GM19239 (cell line): ENCODE results near the gene SAPCD2.
A peak's percentile ranks its signal among the peaks of the same experiment; 100 is the strongest.
"Not testable (repeated sequence)": the region's sequence is repeated elsewhere in the genome, so short reads cannot be mapped to it uniquely, and the experiment has no call there.

Source experiments
- DNase-seq: peaks from one replicate; pipeline ENCODE4 v3.0.0; 2011; ENCODE audit warnings: low spot score; ENCODE audit not compliant: insufficient read length
- FAIRE-seq: peaks from 2 replicates; lab custom pipeline; 2011; peaks lifted over from hg19 to GRCh38; lab: Jason Lieb, UNC

Gene SAPCD2, protein sequence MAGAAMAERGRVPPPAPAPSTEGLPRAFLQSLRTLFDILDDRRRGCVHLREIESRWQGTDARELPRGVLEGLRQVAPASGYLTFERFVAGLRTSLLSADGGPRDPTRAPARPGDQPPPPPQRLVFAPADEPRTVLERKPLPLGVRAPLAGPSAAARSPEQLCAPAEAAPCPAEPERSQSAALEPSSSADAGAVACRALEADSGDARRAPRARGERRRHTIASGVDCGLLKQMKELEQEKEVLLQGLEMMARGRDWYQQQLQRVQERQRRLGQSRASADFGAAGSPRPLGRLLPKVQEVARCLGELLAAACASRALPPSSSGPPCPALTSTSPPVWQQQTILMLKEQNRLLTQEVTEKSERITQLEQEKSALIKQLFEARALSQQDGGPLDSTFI

GRCh38 chr9:137070201-137070905 is at the start of gene SAPCD2:
TSS of gene SAPCD2 (minus strand) at chr9:137070557. CDS start at chr9:137070460, 97 bp downstream.
- DNase-seq: peak; percentile 95
- FAIRE-seq: peak; percentile 85

- FAIRE-seq, DNase-seq: not testable (repeated sequence)
Observed at GRCh38 chr9:137118092-137118603, 47.8 kb upstream of the SAPCD2 start.

DNA sequence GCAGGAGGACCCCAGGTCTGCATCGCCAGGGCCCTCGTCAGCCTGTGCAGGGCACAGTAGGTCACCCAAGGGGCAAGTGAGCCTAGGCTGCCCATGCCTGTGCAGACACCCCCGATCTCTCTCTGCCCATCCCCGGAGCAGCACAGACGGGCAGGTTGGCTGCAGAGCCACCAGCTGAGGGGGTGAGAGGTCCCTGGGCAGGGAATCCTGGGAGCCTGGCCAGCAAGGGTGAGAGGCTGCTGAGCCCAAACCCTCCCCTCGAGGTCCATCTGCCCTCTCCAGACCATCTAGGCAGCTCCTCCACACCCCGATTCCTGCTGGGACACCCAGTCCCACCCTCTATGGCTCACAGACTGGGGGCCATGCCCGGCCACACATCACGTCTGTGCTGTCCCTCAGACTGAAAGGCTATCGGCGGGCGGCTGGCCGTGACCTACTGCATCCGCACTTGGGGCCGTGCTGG is 46.9 kb upstream of the SAPCD2 start:
- FAIRE-seq (no peak), DNase-seq (no peak)

- DNase-seq (no peak), FAIRE-seq (no peak)
Observed at GRCh38 chr9:137116728-137117127, 46.4 kb upstream of the SAPCD2 start.

DNA sequence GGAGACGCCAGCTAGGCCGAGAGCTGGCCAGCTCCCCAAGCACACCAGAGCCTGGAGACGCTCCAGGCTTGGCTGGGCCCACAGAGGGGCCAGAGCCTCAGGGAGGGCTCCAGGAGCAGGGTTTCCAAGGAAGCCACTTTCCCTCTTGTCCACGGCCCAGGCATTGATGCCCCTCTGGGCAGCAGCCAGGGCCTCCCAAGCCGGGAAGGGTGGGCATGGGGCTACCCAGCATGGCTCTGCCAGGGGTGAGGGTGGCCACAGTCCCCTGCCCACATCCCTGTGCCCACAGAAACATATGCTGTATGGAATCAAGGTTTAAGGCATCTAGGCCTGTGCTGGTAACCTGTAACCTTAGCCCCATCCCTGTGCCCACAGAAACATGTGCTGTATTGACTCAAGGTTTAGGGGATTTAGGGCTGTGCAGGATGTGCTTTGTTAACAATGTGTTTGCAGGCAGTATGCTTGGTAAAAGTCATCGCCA is 45.7 kb upstream of the SAPCD2 start:
- DNase-seq: no peak
- FAIRE-seq: no peak

DNA sequence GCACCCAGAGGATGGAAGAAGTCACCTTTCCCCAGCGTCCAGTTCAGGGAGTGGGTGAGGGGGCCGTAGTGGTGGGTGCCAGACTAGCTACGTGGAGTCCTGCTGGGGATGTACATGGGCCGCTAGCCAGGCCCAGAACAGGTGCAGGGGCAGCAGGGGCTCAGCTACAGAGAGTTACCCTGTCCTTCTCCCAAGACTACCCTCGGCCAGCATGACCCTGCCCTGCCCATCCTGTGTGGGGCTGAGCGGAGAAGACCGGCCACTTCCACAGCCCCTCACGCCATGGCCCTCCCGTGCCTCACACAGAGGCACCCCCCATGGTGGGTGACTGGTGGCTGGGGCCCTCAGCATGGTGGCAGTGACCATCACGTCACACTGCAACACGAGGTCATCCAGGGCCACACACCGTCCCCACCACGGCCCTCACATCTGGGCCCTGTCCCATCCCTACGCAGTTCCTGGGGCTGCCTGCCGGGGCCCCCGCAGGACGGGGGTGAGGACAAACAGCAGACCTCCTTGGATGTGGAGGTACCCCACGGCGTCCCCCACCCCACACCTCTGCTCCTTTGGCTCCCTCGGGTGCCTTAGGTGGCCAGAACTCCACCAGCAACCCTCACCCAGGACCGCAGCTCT is 45.2 kb upstream of the SAPCD2 start:
- no peak for FAIRE-seq

DNA sequence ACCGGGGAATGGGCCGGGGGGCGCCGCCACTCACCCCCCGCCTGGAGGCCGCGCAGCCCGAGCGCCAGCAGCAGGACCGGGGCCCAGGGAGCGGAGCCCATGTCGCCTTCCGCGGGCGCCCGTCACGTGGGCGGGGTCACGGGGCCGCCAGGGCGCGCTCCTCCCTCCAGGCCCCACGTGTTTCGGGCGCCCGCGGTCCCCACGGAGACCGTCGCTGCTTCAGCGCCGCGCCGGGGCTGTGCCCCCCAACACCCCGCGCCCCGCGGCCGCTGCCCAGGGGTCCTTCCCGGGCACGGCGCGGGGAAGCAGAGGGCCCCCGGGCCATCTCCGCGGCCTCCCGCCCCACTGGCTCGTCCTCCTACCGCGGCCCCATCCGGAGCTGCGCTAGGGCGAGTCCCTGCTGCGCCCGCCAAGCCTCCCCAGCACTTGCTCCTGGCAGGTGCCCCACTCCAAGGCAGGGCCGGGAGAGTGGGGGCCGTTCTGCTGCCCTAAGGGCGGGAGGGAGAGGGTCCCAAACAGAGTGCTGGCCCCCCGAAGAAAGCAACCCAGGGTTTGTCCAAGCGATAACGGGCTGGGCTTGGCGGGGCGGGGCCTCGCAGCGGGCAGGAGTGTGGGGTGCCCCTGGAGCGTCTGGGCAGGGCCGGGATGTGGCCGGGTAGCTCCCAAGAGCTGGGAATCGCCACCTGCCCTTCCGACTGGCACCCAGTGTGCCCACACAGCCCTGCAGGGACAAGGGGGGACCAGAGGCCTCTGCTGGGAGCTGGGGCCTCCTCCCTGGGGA is 44.4 kb upstream of the SAPCD2 start, which contains the start of gene DPP7:
TSS of gene DPP7 (minus strand) at position 121 of the 781 bp plus-strand sequence. CDS start at position 101, 20 bp downstream.
- DNase-seq (peak; percentile 98), FAIRE-seq (no peak)

More for the DNA sequence above, 45.2 kb upstream of the SAPCD2 start:
- no peak for DNase-seq

GRCh38 chr9:137114220-137114612 is 43.9 kb upstream of the SAPCD2 start:
- FAIRE-seq: no peak
- no peak for DNase-seq

DNA sequence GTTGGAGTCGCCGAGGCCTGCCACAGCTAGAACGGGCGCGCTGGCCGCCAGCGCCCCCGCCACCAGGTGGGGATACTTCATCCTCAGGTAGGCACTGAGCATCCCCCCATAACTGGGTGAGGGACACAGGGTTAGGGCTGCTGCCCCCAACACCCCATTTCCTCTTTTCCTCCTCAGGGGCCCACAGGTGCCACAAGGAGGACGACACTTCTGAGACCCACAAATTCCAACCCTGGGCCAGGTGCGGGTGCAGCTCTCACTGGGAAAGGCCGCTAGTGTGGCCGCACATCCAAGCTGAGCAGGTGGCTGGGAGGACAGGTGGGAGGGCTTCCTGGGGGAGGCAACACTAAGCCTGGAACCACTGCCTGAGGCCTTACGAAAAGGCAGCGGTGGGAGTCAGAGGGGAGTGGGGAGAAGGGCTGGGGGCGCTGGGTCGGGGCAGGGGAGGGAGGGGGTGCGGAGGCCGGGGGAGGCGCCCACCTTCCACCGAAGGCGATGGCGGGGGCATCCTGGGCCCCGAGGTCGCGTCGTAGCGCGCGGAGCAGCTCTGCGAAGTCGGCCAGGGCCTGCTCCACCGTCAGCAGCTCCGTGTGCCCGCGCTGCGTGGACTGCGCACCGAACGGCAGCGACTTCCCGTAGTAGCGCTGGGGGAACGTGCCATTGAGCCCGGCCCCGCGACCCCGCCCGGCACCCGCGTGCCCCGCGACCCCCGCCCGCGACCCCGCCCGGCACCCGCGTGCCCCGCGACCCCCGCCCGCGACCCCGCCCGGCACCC is 43.2 kb upstream of the SAPCD2 start:
- no peak for FAIRE-seq

DNA sequence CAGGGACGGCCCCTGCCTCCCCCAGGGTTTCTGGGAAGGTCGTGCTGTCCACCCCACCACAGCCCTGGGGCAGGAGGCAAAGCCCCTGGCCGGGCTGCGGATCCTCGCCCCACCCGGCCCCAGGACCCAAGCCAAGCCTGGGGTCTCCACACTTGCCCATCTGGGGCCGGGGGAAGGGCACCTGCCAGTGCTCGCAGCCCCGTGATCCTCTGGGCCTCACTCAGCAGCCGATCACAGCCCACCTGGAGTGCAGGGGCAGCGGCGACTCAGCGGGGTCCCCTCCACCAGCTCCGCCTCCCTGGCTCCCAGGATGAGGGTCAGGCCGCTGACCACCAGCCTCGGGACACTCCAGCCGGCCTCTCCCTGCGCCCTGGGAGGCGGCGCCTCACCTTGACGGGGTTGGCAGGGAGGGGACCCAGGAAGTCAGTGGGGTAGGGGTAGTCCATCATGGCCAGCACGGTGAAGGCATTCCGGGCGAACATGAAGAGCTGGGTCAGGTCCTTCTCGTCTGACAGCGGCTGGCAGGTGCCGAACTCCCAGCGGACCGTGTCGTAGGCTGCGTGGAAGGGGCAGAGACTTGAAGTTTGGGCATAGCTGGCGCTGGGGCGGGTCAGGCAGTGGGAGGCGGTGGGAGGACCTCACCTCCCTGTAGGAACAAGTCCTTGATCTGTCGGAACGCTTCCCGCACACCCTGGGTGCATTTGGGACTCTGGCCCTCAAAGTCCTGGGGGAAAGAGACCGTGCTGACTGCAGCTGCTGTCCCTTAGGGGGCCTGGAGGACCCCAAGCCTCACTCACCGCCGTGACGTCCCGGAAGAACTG is 42.4 kb upstream of the SAPCD2 start:
- FAIRE-seq: no peak

More for the DNA sequence above, 43.2 kb upstream of the SAPCD2 start:
- DNase-seq: no peak

DNA sequence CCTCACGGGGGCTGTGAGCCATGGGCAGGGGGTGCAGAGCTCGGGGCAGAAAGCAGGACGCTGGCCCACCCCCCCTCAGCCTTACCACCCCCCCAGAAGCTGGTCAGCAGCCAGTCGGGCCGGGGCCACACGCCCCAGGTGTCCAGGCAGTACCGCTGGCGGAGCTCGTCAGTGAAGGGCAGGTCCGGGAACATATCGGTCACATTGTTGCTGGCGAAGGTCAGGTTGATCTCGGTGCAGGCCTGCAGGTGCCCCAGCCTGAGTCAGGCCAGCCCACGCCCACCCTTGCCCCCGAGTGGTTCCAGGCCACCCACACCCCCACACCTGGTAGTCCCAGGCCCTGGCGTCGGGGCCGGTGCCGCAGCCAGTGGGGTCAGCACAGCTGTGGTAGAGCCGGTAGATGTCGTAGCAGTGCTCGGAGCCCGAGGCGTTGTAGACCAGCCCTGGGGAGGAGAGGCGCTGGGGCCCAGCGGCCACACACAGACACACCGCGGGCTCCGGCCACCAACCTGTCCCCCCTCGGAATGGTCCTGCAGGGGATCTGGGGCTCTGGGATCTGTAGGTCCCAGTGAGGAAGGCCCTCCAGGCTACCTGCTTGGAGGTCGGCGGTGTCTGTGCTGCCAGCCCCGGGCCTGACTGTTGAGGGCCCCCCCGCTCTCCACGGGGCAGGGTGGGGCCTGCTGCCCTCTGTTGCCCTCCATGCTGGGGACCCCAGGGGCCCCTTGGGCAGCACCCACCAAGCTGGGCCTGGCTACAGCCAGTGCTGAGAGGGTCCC is 41.6 kb upstream of the SAPCD2 start:
- DNase-seq (no peak), FAIRE-seq (no peak)

More for the DNA sequence above, 42.4 kb upstream of the SAPCD2 start:
- DNase-seq: no peak

DNA sequence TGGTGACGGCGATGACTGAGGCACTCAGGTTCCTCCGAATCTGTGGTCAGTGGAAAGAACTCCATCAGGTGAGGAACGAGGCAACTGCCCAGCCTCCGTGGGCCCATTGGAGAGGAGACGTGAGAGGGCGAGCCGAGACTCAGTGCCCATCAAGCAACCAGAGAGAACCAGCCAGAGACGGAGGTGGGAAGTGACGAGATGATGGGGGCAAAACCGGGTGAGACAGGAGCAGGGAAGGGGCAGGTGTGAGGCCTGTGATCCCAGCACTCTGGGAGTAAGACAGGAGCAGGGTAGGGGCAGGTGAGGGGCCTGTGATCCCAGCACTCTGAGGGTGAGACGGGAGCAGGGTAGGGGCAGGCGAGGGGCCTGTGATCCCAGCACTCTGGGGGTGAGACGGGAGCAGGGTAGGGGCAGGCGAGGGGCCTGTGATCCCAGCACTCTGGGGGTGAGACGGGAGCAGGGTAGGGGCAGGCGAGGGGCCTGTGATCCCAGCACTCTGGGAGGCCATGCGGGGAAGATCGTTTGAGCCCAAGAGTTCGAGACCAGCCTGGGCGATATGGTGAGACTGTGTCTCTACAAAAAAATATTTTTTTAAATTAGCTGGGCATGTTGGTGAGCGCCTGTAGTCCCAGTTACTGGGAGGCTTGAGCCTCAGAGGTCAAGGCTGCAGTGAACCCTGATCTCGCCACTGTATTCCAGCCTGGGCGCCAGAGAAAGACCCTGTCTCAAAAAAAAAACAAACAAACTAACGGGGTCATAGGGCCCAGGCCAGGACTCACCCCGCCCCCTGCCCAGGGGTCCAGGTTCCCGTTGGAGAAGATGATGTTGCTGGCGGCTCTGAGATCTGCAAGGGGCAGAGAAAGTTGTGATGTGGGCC is 40.8 kb upstream of the SAPCD2 start:
- FAIRE-seq: no peak

GRCh38 chr9:137110147-137110910 is 40.0 kb upstream of the SAPCD2 start:
- no peak for DNase-seq
- no peak for FAIRE-seq

More for the DNA sequence above, 40.8 kb upstream of the SAPCD2 start:
- DNase-seq: no peak

DNA sequence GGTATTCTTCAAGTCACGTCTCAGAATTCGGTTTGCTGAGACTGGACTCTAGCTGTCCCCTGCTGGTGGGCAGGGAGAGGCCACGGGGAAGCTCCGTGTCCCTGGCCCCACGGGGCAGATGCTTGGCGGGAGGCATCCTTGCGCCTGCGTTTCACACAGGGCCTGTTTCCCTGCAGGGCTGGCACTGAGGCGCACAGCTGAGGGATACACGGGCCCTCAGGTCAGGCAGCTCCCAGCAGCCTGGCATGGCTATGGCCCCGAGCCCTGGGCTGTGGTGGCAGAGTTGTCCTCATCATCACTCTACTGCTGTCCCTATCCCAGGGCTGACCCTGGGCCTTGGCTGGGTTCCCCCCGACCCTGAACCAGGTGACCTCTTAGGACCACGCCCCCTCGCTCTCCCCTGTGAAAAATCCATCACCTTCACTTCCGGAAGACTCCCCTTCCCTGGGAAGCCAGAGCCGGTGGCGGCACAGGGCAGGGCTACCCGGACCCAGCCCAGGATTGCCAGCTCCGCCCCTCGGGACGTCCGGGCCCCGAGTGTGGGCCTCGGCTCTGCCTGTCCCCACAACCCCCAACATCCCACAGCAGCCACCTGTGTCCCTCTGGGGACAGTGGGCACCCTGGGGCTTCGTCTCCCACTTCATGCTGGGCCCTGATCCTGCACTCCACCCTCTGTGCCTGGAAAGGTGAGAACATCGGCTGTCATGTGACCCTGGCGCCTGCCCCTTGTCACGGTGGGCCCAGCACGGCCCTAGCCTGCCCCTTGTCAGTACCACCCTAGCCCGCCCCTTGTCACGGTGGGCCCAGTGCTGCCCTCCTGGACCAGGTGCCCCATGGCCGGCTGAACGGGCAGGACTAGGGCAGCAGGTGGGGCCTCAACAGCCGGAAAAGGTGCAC is 39.1 kb upstream of the SAPCD2 start:
- FAIRE-seq (no peak), DNase-seq (no peak)
